Natural killer cell (primary cell): Measurements from ENCODE around the gene TARBP2. TPM values are rescaled to one million over a fixed set of nuclear protein-coding genes. Genes with fewer than 3 reads are reported as not detected.

Source experiments
- ATAC-seq, 3 donors: fragments of 150-1000 bp in 2 of 3; fragments of 200-7000 bp in 1 of 3; cut with Tn5 transposase; 1 replicate in 1 of 3; 2 replicates in 2 of 3; pipeline ENCODE4 v1.10.0; 2021; ENCODE audit warnings: mild to moderate bottlenecking in 2 of 3, moderate library complexity in 2 of 3
- DNase-seq, 2 donors: peaks; one replicate each; pipeline versions ENCODE4 v3.0.0 to v3.0.0-alpha.2; 2013 to 2021; ENCODE audit warnings: mixed read lengths in 1 of 2
- H3K27ac ChIP-seq: one replicate; pipeline ENCODE4 v1.5.1; 2013; ENCODE audit warnings: mild to moderate bottlenecking, low read length
- H3K27me3 ChIP-seq: one replicate; pipeline ENCODE4 v1.6.1; 2013; ENCODE audit warnings: low read length; ENCODE audit not compliant: control insufficient read depth, insufficient read depth
- H3K36me3 ChIP-seq: one replicate; pipeline ENCODE4 v1.6.1; 2013; ENCODE audit warnings: low read length; ENCODE audit not compliant: control insufficient read depth, insufficient read depth
- H3K4me1 ChIP-seq: one replicate; pipeline ENCODE4 v1.6.1; 2013; ENCODE audit warnings: low read length; ENCODE audit not compliant: control insufficient read depth, insufficient read depth
- H3K4me3 ChIP-seq: one replicate; pipeline ENCODE4 v1.5.1; 2013; ENCODE audit warnings: low read length
- H3K9me3 ChIP-seq: one replicate; pipeline ENCODE4 v1.6.1; 2013; ENCODE audit warnings: low read length; ENCODE audit not compliant: control insufficient read depth, insufficient read depth
- H3K27ac Mint-ChIP-seq, 2 donors: one replicate each; pipeline ENCODE4 v1.8.0; 2022; ENCODE audit warnings: mild to moderate bottlenecking in 2 of 2, mixed read lengths in 2 of 2, moderate library complexity in 1 of 2
- H3K27me3 Mint-ChIP-seq, 2 donors: one replicate each; pipeline ENCODE4 v1.8.0; 2022; ENCODE audit warnings: low read depth in 2 of 2, mixed read lengths in 2 of 2
- H3K36me3 Mint-ChIP-seq: one replicate; pipeline ENCODE4 v1.8.0; 2022; ENCODE audit warnings: mixed read lengths
- H3K4me1 Mint-ChIP-seq, 2 donors: one replicate each; pipeline ENCODE4 v1.8.0; 2022; ENCODE audit warnings: mixed read lengths in 2 of 2
- H3K4me3 Mint-ChIP-seq: one replicate; pipeline ENCODE4 v1.8.0; 2022; ENCODE audit warnings: mild to moderate bottlenecking, moderate library complexity, mixed read lengths
- H3K9me3 Mint-ChIP-seq, 2 donors: one replicate each; pipeline ENCODE4 v1.8.0; 2022; ENCODE audit warnings: mixed read lengths in 2 of 2
- WGBS: methylation state at CpG from one replicate; pipeline ENCODE4 v1.1.7; 2013; ENCODE audit warnings: missing lambda C conversion rate; ENCODE audit not compliant: insufficient coverage; 5-methylcytosine and 5-hydroxymethylcytosine counted together
- intact Hi-C: fragments of 100-400 bp; cut with micrococcal nuclease; formaldehyde crosslinking; loops from one replicate; pipeline ENCODE4 v1.14.2; 2022
- total RNA-seq, 4 donors: library from RNA; stranded (reverse); fragments of 120-200 nt in 1 of 4; gene quantifications; one replicate each; pipeline versions ENCODE4 v1.2.3 to v1.2.4, GENCODE V29; 2013 to 2022
- TF ChIP-seq, protein P1 (sequence below): fragments of 200-600 bp; IDR thresholded peaks from one replicate; pipeline ENCODE4 v1.8.0; 2022; ENCODE audit warnings: antibody characterized with exemption

TARBP2 gene
- total RNA-seq, 3 donors from 2014 or later (not counting 1 experiment from before 2014, with no cell fraction given), result 23.8 to 35.1 (median 33.7) TPM

- WGBS, result 98% methylated on average over 9 of the region's 9 CpGs
- no peaks in the 10 kb centered on the region for H3K9me3 Mint-ChIP-seq
- intact Hi-C loops, result no loop called here
- Histone ChIP-seq H3K36me3 (peaks cover 58% of the 10 kb centered on the region), H3K4me1 (peaks cover 9% of the 10 kb centered on the region), H3K9me3 (no peaks in the 10 kb centered on the region), H3K4me3 (no peak overlapping the region), H3K27ac (no peak overlapping the region), H3K27me3 (no peaks in the 10 kb centered on the region)
- no peak overlapping the region for H3K4me3 Mint-ChIP-seq
- no peak overlapping the region for H3K27ac Mint-ChIP-seq
- TF ChIP-seq, protein P1, sequence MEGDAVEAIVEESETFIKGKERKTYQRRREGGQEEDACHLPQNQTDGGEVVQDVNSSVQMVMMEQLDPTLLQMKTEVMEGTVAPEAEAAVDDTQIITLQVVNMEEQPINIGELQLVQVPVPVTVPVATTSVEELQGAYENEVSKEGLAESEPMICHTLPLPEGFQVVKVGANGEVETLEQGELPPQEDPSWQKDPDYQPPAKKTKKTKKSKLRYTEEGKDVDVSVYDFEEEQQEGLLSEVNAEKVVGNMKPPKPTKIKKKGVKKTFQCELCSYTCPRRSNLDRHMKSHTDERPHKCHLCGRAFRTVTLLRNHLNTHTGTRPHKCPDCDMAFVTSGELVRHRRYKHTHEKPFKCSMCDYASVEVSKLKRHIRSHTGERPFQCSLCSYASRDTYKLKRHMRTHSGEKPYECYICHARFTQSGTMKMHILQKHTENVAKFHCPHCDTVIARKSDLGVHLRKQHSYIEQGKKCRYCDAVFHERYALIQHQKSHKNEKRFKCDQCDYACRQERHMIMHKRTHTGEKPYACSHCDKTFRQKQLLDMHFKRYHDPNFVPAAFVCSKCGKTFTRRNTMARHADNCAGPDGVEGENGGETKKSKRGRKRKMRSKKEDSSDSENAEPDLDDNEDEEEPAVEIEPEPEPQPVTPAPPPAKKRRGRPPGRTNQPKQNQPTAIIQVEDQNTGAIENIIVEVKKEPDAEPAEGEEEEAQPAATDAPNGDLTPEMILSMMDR, result no peak
- DNase-seq, result no peak
- peaks cover 5% of the 10 kb centered on the region for H3K36me3 Mint-ChIP-seq
- ATAC-seq, result no peak
- no peaks in the 10 kb centered on the region for H3K27me3 Mint-ChIP-seq
- peaks cover 6% of the 10 kb centered on the region in 2 donors for H3K4me1 Mint-ChIP-seq
Observed at GRCh38 chr12:53510181-53510812, 9.2 kb downstream of the TARBP2 start.

DNA sequence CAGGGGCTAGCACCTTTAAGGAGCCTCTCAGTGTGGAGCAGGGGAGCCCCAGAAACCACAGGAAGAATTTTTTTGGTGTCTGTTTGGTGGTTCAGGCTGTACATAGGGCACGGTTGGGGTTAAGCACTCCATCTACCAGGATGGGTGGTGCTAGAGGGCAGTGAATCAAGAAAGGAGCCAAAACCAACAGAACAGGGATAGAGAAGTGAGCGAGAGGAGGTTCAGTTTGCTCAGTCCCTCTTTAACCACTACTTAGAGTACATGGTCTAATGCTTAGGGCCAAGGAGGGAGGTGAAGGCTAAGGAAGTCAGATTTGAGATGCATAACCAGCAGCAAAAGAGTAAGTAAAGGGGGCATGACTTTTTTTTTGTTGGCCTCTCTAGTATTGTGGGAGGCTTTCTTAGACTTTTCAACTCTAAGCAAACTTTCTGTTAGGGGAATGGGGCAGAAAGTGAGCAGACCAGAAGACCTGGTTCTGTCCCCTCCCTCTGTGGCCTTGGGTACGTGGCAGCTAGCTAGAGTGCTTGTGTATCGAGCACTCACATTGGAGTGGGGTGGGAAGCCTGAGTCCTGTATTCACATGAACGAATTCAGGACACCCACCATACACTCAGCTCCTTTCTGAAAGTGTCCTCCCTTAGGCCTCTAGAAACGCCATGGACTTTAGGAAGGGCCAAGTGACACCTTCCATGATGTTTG, 12.8 kb downstream of the TARBP2 start:
- DNase-seq (no peak), ATAC-seq (no peak)
- Histone ChIP-seq H3K4me1 (peaks cover 1% of the 10 kb centered on the region), H3K9me3 (no peaks in the 10 kb centered on the region), H3K27me3 (no peaks in the 10 kb centered on the region), H3K36me3 (peaks cover 68% of the 10 kb centered on the region), H3K27ac (no peak overlapping the region), H3K4me3 (no peak overlapping the region)
- intact Hi-C loops, result no loop called here
- H3K4me1 Mint-ChIP-seq, result peaks cover under 1 to 6% of the 10 kb centered on the region in 2 donors
- WGBS, result 69% methylated on average over 2 of the region's 6 CpGs
- no peaks in the 10 kb centered on the region for H3K27me3 Mint-ChIP-seq
- peaks cover 17% of the 10 kb centered on the region for H3K36me3 Mint-ChIP-seq
- no peak overlapping the region for H3K4me3 Mint-ChIP-seq
- no peak overlapping the region for H3K27ac Mint-ChIP-seq
- TF ChIP-seq, protein P1, result no peak
- H3K9me3 Mint-ChIP-seq, result no peaks in the 10 kb centered on the region

GRCh38 chr12:53514628-53515290, 13.7 kb downstream of the TARBP2 start:
- H3K27ac Mint-ChIP-seq, result no peak overlapping the region
- Histone ChIP-seq H3K27ac (no peak overlapping the region), H3K9me3 (no peaks in the 10 kb centered on the region), H3K4me3 (no peak overlapping the region), H3K36me3 (peaks cover 74% of the 10 kb centered on the region), H3K27me3 (no peaks in the 10 kb centered on the region), H3K4me1 (no peaks in the 10 kb centered on the region)
- intact Hi-C loops, result no loop called here
- peaks cover 17% of the 10 kb centered on the region for H3K36me3 Mint-ChIP-seq
- TF ChIP-seq, protein P1, result no peak
- DNase-seq (no peak), ATAC-seq (no peak)
- H3K4me3 Mint-ChIP-seq, result no peak overlapping the region
- H3K27me3 Mint-ChIP-seq, result no peaks in the 10 kb centered on the region
- H3K4me1 Mint-ChIP-seq, result peaks cover 0 to 5% of the 10 kb centered on the region in 2 donors
- 87% methylated on average over 4 of the region's 6 CpGs for WGBS
- H3K9me3 Mint-ChIP-seq, result no peaks in the 10 kb centered on the region
